H9 (cell line): ENCODE data around the gene BRWD1. TPM values are rescaled to one million over a fixed set of nuclear protein-coding genes. Genes with fewer than 3 reads are reported as not detected.

Experiments used
- DNase-seq: peaks from one replicate; pipeline ENCODE4 v3.0.0-alpha.2; 2017
- H2AFZ ChIP-seq: one replicate; pipeline ENCODE4 v1.6.1; 2013; ENCODE audit warnings: mild to moderate bottlenecking, low read length, control low read depth, moderate library complexity
- H2AK5ac ChIP-seq: 2 replicates; pipeline ENCODE4 v1.6.1; 2013; ENCODE audit warnings: low read length, control low read depth, mixed read lengths; ENCODE audit not compliant: insufficient read length
- H2BK120ac ChIP-seq: one replicate; pipeline ENCODE4 v1.6.1; 2013; ENCODE audit warnings: low read depth, mild to moderate bottlenecking, low read length, control low read depth, inconsistent platforms; ENCODE audit not compliant: poor library complexity, severe bottlenecking
- H2BK12ac ChIP-seq: 2 replicates; pipeline ENCODE4 v1.6.1; 2013; ENCODE audit warnings: low read length, control low read depth, mixed read lengths, low read depth; ENCODE audit not compliant: insufficient read length
- H2BK15ac ChIP-seq: 2 replicates; pipeline ENCODE4 v1.6.1; 2013; ENCODE audit warnings: low read depth, low read length, control low read depth
- H2BK20ac ChIP-seq: one replicate; pipeline ENCODE4 v1.6.1; 2013; ENCODE audit warnings: low read depth, mild to moderate bottlenecking, low read length, control low read depth, inconsistent platforms; ENCODE audit not compliant: poor library complexity, severe bottlenecking
- H2BK5ac ChIP-seq: 2 replicates; pipeline ENCODE4 v1.6.1; 2013; ENCODE audit warnings: low read length, control low read depth, mixed read lengths; ENCODE audit not compliant: insufficient read length
- H3K14ac ChIP-seq: 2 replicates; pipeline ENCODE4 v1.6.1; 2013; ENCODE audit warnings: low read length, control low read depth; ENCODE audit not compliant: insufficient read depth
- H3K18ac ChIP-seq: 2 replicates; pipeline ENCODE4 v1.6.1; 2013; ENCODE audit warnings: low read depth, mild to moderate bottlenecking, mixed read lengths, low read length, control low read depth; ENCODE audit not compliant: insufficient read length
- H3K23ac ChIP-seq: 2 replicates; pipeline ENCODE4 v1.6.1; 2013; ENCODE audit warnings: low read length, control low read depth, mixed read lengths, low read depth; ENCODE audit not compliant: insufficient read length
- H3K23me2 ChIP-seq: 2 replicates; pipeline ENCODE4 v1.6.1; 2013; ENCODE audit warnings: low read depth, mild to moderate bottlenecking, mixed read lengths, low read length, control low read depth; ENCODE audit not compliant: insufficient read length, poor library complexity, severe bottlenecking
- H3K27ac ChIP-seq: 2 replicates; pipeline ENCODE4 v1.5.1; 2013; ENCODE audit warnings: low read length, control low read depth, mixed read lengths, low read depth; ENCODE audit not compliant: insufficient read length
- H3K27me3 ChIP-seq: 2 replicates; pipeline ENCODE4 v1.6.1; 2013; ENCODE audit warnings: low read length, control low read depth, inconsistent platforms; ENCODE audit not compliant: insufficient read depth
- H3K4ac ChIP-seq: 2 replicates; pipeline ENCODE4 v1.6.1; 2013; ENCODE audit warnings: low read depth, mild to moderate bottlenecking, control low read depth, inconsistent platforms, low read length, moderate library complexity
- H3K4me1 ChIP-seq: 2 replicates; pipeline ENCODE4 v1.6.1; 2013; ENCODE audit warnings: low read length, control low read depth, inconsistent platforms; ENCODE audit not compliant: insufficient read depth
- H3K4me2 ChIP-seq: 2 replicates; pipeline ENCODE4 v1.6.1; 2013; ENCODE audit warnings: low read length, control low read depth, mixed read lengths; ENCODE audit not compliant: insufficient read length, insufficient read depth
- H3K56ac ChIP-seq: 2 replicates; pipeline ENCODE4 v1.6.1; 2013; ENCODE audit warnings: low read depth, mild to moderate bottlenecking, mixed read lengths, low read length, control low read depth; ENCODE audit not compliant: insufficient read length
- H3K79me1 ChIP-seq: 2 replicates; pipeline ENCODE4 v1.6.1; 2013; ENCODE audit warnings: low read depth, mild to moderate bottlenecking, moderate library complexity, low read length, control low read depth, inconsistent platforms; ENCODE audit not compliant: insufficient read depth, poor library complexity, severe bottlenecking
- H3K79me2 ChIP-seq: 2 replicates; pipeline ENCODE4 v1.6.1; 2013; ENCODE audit warnings: low read length, control low read depth, inconsistent platforms; ENCODE audit not compliant: insufficient read depth
- H3K9ac ChIP-seq: 2 replicates; pipeline ENCODE4 v1.6.1; 2013; ENCODE audit warnings: low read length, control low read depth, mixed read lengths; ENCODE audit not compliant: insufficient read length; ENCODE audit errors: extremely low read depth
- H3K9me3 ChIP-seq: one replicate; pipeline ENCODE4 v1.6.1; 2013; ENCODE audit warnings: low read depth, low read length, inconsistent platforms; ENCODE audit not compliant: control insufficient read depth
- H3T11ph ChIP-seq: one replicate; pipeline ENCODE4 v1.6.1; 2013; ENCODE audit warnings: mild to moderate bottlenecking, low read length, control low read depth, inconsistent platforms
- H4K20me1 ChIP-seq: one replicate; pipeline ENCODE4 v1.6.1; 2013; ENCODE audit not compliant: control insufficient read depth, insufficient read length, insufficient read depth
- H4K5ac ChIP-seq: 2 replicates; pipeline ENCODE4 v1.6.1; 2013; ENCODE audit warnings: low read depth, mild to moderate bottlenecking, mixed read lengths, low read length, control low read depth; ENCODE audit not compliant: insufficient read length
- H4K8ac ChIP-seq: replicated peaks from 2 replicates; pipeline ENCODE4 v1.6.1; 2013; ENCODE audit warnings: low read length, control low read depth, mixed read lengths, low read depth; ENCODE audit not compliant: insufficient read length
- H4K91ac ChIP-seq: 2 replicates; pipeline ENCODE4 v1.6.1; 2013; ENCODE audit warnings: low read depth, mild to moderate bottlenecking, moderate library complexity, mixed read lengths, low read length, control low read depth; ENCODE audit not compliant: insufficient read length
- H3K27ac Mint-ChIP-seq, 3 experiments: 2 replicates in 2 of 3; 3 replicates in 1 of 3; pipeline ENCODE4 v1.8.0; 2020 to 2021; ENCODE audit warnings: mixed read lengths in 3 of 3, mild to moderate bottlenecking in 1 of 3, moderate library complexity in 1 of 3
- H3K27me3 Mint-ChIP-seq: 2 replicates; pipeline ENCODE4 v1.8.0; 2021; ENCODE audit warnings: low read depth, mild to moderate bottlenecking, moderate library complexity, mixed read lengths
- H3K36me3 Mint-ChIP-seq, 3 experiments: 2 replicates in 2 of 3; 3 replicates in 1 of 3; pipeline ENCODE4 v1.8.0; 2020 to 2021; ENCODE audit warnings: low read depth in 3 of 3, mixed read lengths in 3 of 3; ENCODE audit not compliant: insufficient read depth in 1 of 3
- H3K4me1 Mint-ChIP-seq, 2 experiments: 2 replicates each; pipeline ENCODE4 v1.8.0; 2020; ENCODE audit warnings: mixed read lengths in 2 of 2
- H3K4me3 Mint-ChIP-seq, 2 experiments: 2 replicates in 1 of 2; 3 replicates in 1 of 2; pipeline ENCODE4 v1.8.0; 2020 to 2021; ENCODE audit warnings: mild to moderate bottlenecking in 2 of 2, mixed read lengths in 2 of 2, moderate library complexity in 1 of 2
- H3K9me3 Mint-ChIP-seq, 2 experiments: 2 replicates in 1 of 2; 3 replicates in 1 of 2; pipeline ENCODE4 v1.8.0; 2020; ENCODE audit warnings: mild to moderate bottlenecking in 2 of 2, mixed read lengths in 2 of 2, moderate library complexity in 1 of 2
- CTCF ChIP-seq: fragments of 200-600 bp; sonication (generic); conservative IDR thresholded peaks from 3 replicates; pipeline ENCODE4 v1.8.0; 2021; ENCODE audit warnings: antibody characterized with exemption, mild to moderate bottlenecking
- WGBS: extraction: QIAGEN DNeasy Blood & Tissue Kit; methylation state at CpG from one replicate; pipeline ENCODE4 v1.1.7; 2013; ENCODE audit warnings: missing lambda C conversion rate, low lambda C conversion rate, mixed read lengths; ENCODE audit not compliant: insufficient read length; ENCODE audit errors: extremely low coverage; 5-methylcytosine and 5-hydroxymethylcytosine counted together
- total RNA-seq: library from RNA; stranded (reverse); gene quantifications from 2 replicates; pipeline ENCODE4 v1.2.1, GENCODE V29; 2021

The BRWD1 gene
- total RNA-seq, 1 experiment from 2014 or later = 48.4 TPM

- peak; percentile 23; the same call in 2 of the 3 replicates for TF ChIP-seq CTCF
- Histone ChIP-seq H3K27me3 (no peaks in the 10 kb centered on the region), H3K14ac (no peak overlapping the region), H2BK120ac (no peak overlapping the region), H2AK5ac (no peak overlapping the region), H2BK15ac (no peak overlapping the region), H4K91ac (no peak overlapping the region), H3K9ac (no peak overlapping the region), H3K4ac (no peak overlapping the region), H3T11ph (no peak overlapping the region), H4K5ac (no peak overlapping the region), H2BK12ac (no peak overlapping the region), H3K56ac (no peak overlapping the region), H3K79me2 (no peaks in the 10 kb centered on the region), H2BK20ac (no peak overlapping the region), H4K8ac (no peak overlapping the region), H3K23me2 (no peaks in the 10 kb centered on the region), H2AFZ (no peak overlapping the region), H3K79me1 (no peaks in the 10 kb centered on the region), H3K27ac (no peak overlapping the region), H3K23ac (no peak overlapping the region), H3K4me2 (no peak overlapping the region), H2BK5ac (no peak overlapping the region), H3K9me3 (no peaks in the 10 kb centered on the region), H4K20me1 (no peaks in the 10 kb centered on the region), H3K18ac (no peak overlapping the region), H3K4me1 (no peaks in the 10 kb centered on the region; the same call in 1 of the 2 replicates)
- H3K36me3 Mint-ChIP-seq = no peaks in the 10 kb centered on the region
- no peaks in the 10 kb centered on the region; the same call in 1 of the 2 replicates for H3K27me3 Mint-ChIP-seq
- WGBS = no CpG with 5 or more reads among the region's 14 CpGs
- H3K27ac Mint-ChIP-seq = peak overlapping the region; percentile 53 to 96 (median 72); a peak in 5 of 7 replicates
- H3K9me3 Mint-ChIP-seq = no peaks in the 10 kb centered on the region
- DNase-seq = peak; percentile 71
- H3K4me1 Mint-ChIP-seq = peaks cover 12 to 13% of the 10 kb centered on the region in 2 experiments
- H3K4me3 Mint-ChIP-seq = no peak overlapping the region
Measured at GRCh38 chr21:39137248-39138178, 175.9 kb downstream of the BRWD1 start.
